ENCODE results near the gene TMEM184B.

The TMEM184B gene

GRCh38 chr22:38212442-38212841 is 60.4 kb downstream of the TMEM184B start:
- no peak overlapping the region for H3K4me3 Mint-ChIP-seq
- H3K9me3 Mint-ChIP-seq: peaks cover 2 to 5% of the 10 kb centered on the region in 2 donors
- no peak for DNase-seq
- H3K27me3 Mint-ChIP-seq: peaks cover 7% of the 10 kb centered on the region in 2 donors
- H3K27ac Mint-ChIP-seq: peak overlapping the region; percentile 88
- H3K36me3 Mint-ChIP-seq: peaks cover 19 to 33% of the 10 kb centered on the region in 2 donors
- ATAC-seq (replicated peaks): no peak
- peaks cover 30 to 61% of the 10 kb centered on the region in 2 donors for H3K4me1 Mint-ChIP-seq

- Mint-ChIP-seq H3K27ac (no peak overlapping the region), H3K9me3 (peaks cover 2 to 5% of the 10 kb centered on the region in 2 donors), H3K4me3 (no peak overlapping the region), H3K4me1 (peaks cover 30 to 61% of the 10 kb centered on the region in 2 donors), H3K27me3 (peaks cover 7% of the 10 kb centered on the region in 2 donors), H3K36me3 (peaks cover 18 to 32% of the 10 kb centered on the region in 2 donors)
- ATAC-seq (replicated peaks) (no peak), DNase-seq (no peak)
Measured at GRCh38 chr22:38211556-38211955, 61.3 kb downstream of the TMEM184B start.

- peaks cover 7 to 17% of the 10 kb centered on the region in 2 donors for H3K36me3 Mint-ChIP-seq
- H3K4me3 Mint-ChIP-seq: no peak overlapping the region
- H3K4me1 Mint-ChIP-seq: peaks cover 38 to 62% of the 10 kb centered on the region in 2 donors
- peaks cover 2 to 5% of the 10 kb centered on the region in 2 donors for H3K9me3 Mint-ChIP-seq
- ATAC-seq (replicated peaks): no peak
- no peaks in the 10 kb centered on the region for H3K27me3 Mint-ChIP-seq
- DNase-seq: no peak
- H3K27ac Mint-ChIP-seq: peak overlapping the region; percentile 56
Measured at GRCh38 chr22:38208551-38208968, 64.2 kb downstream of the TMEM184B start.

GRCh38 chr22:38207898-38208432 is 64.8 kb downstream of the TMEM184B start:
- Mint-ChIP-seq H3K27me3 (no peaks in the 10 kb centered on the region), H3K36me3 (peaks cover 7 to 17% of the 10 kb centered on the region in 2 donors), H3K4me3 (no peak overlapping the region), H3K9me3 (peaks cover 2 to 5% of the 10 kb centered on the region in 2 donors), H3K27ac (peak overlapping the region; percentile 56), H3K4me1 (peaks cover 36 to 62% of the 10 kb centered on the region in 2 donors)
- DNase-seq (no peak), ATAC-seq (replicated peaks) (no peak)

GRCh38 chr22:38205261-38206128 is 67.3 kb downstream of the TMEM184B start:
- H3K4me1 Mint-ChIP-seq: peaks cover 45 to 57% of the 10 kb centered on the region in 2 donors
- no peaks in the 10 kb centered on the region for H3K27me3 Mint-ChIP-seq
- H3K4me3 Mint-ChIP-seq: no peak overlapping the region
- peaks cover 3 to 13% of the 10 kb centered on the region in 2 donors for H3K36me3 Mint-ChIP-seq
- peaks cover 2 to 5% of the 10 kb centered on the region in 2 donors for H3K9me3 Mint-ChIP-seq
- no peak for ATAC-seq (replicated peaks)
- no peak for DNase-seq
- no peak overlapping the region for H3K27ac Mint-ChIP-seq

- peak overlapping the region; percentile 33 for H3K27ac Mint-ChIP-seq
- H3K27me3 Mint-ChIP-seq: no peaks in the 10 kb centered on the region
- peak overlapping the region in 1 of 2 donors; percentile 2 for H3K4me3 Mint-ChIP-seq
- ATAC-seq (replicated peaks): peak; percentile 60
- H3K9me3 Mint-ChIP-seq: no peaks in the 10 kb centered on the region
- peak; percentile 47 for DNase-seq
- peaks cover 44 to 50% of the 10 kb centered on the region in 2 donors for H3K4me1 Mint-ChIP-seq
- peaks cover 0 to 9% of the 10 kb centered on the region in 2 donors for H3K36me3 Mint-ChIP-seq
Measured at GRCh38 chr22:38204784-38205183, 68.0 kb downstream of the TMEM184B start.

GRCh38 chr22:38203855-38204514 is 68.8 kb downstream of the TMEM184B start:
- Mint-ChIP-seq H3K9me3 (no peaks in the 10 kb centered on the region), H3K36me3 (peaks cover 0 to 12% of the 10 kb centered on the region in 2 donors), H3K4me1 (peaks cover 48 to 51% of the 10 kb centered on the region in 2 donors), H3K4me3 (peak overlapping the region; percentile 83 to 89), H3K27me3 (no peaks in the 10 kb centered on the region), H3K27ac (peak overlapping the region; percentile 68)
- no peak for DNase-seq
- peak in 1 of 2 donors; percentile 13 for ATAC-seq (replicated peaks)

GRCh38 chr22:38203090-38203810 is 69.6 kb downstream of the TMEM184B start:
- Mint-ChIP-seq H3K4me1 (peaks cover 42 to 51% of the 10 kb centered on the region in 2 donors), H3K9me3 (no peaks in the 10 kb centered on the region), H3K36me3 (peaks cover 0 to 5% of the 10 kb centered on the region in 2 donors), H3K27ac (peak overlapping the region; percentile 85), H3K4me3 (peak overlapping the region; percentile 83 to 89), H3K27me3 (no peaks in the 10 kb centered on the region)
- DNase-seq (no peak), ATAC-seq (replicated peaks) (peak; percentile 17 to 21)

- no peaks in the 10 kb centered on the region for H3K27me3 Mint-ChIP-seq
- peaks cover 0 to 3% of the 10 kb centered on the region in 2 donors for H3K36me3 Mint-ChIP-seq
- H3K27ac Mint-ChIP-seq: peak overlapping the region; percentile 85
- H3K4me3 Mint-ChIP-seq: peak overlapping the region; percentile 83 to 89
- DNase-seq: peak; percentile 50
- peaks cover 38 to 48% of the 10 kb centered on the region in 2 donors for H3K4me1 Mint-ChIP-seq
- H3K9me3 Mint-ChIP-seq: no peaks in the 10 kb centered on the region
- peak; percentile 51 to 63 for ATAC-seq (replicated peaks)
Measured at GRCh38 chr22:38202437-38203089, 70.2 kb downstream of the TMEM184B start.

- Mint-ChIP-seq H3K9me3 (no peaks in the 10 kb centered on the region), H3K4me3 (peak within 1 kb of the TSS; percentile 84 to 89), H3K36me3 (peaks cover 0 to 3% of the 10 kb centered on the region in 2 donors), H3K27me3 (no peaks in the 10 kb centered on the region), H3K4me1 (peaks cover 38 to 48% of the 10 kb centered on the region in 2 donors), H3K27ac (peak within 1 kb of the TSS; percentile 91)
- ATAC-seq (replicated peaks) (peak; percentile 58 to 65), DNase-seq (peak; percentile 82)
Measured at GRCh38 chr22:38201711-38202436, 70.9 kb downstream of the TMEM184B start, which contains the start of gene MAFF. Gene MAFF (plus strand): TSS chr22:38201994. CDS start chr22:38213854, 11,860 bp downstream.

GRCh38 chr22:38201371-38201710 is 71.5 kb downstream of the TMEM184B start:
- Mint-ChIP-seq H3K4me3 (peak overlapping the region; percentile 84 to 89), H3K36me3 (peaks cover 0 to 3% of the 10 kb centered on the region in 2 donors), H3K27ac (peak overlapping the region; percentile 91), H3K4me1 (peaks cover 38 to 48% of the 10 kb centered on the region in 2 donors), H3K27me3 (no peaks in the 10 kb centered on the region), H3K9me3 (no peaks in the 10 kb centered on the region)
- ATAC-seq (replicated peaks) (no peak), DNase-seq (no peak)

- H3K27me3 Mint-ChIP-seq: peaks cover 0 to under 1% of the 10 kb centered on the region in 2 donors
- peaks cover 33 to 44% of the 10 kb centered on the region in 2 donors for H3K4me1 Mint-ChIP-seq
- H3K36me3 Mint-ChIP-seq: peaks cover 0 to 3% of the 10 kb centered on the region in 2 donors
- H3K27ac Mint-ChIP-seq: peak overlapping the region; percentile 47
- H3K4me3 Mint-ChIP-seq: no peak overlapping the region
- DNase-seq (no peak), ATAC-seq (replicated peaks) (no peak)
- H3K9me3 Mint-ChIP-seq: no peaks in the 10 kb centered on the region
Measured at GRCh38 chr22:38199826-38200559, 72.8 kb downstream of the TMEM184B start.
